KG1 (cell line): Measurements from ENCODE around the gene KCNF1.

Experiments
- DNase-seq: peaks from one replicate; lab custom pipeline; 2025; lab: John Stamatoyannopoulos, UW

The KCNF1 gene

GRCh38 chr2:10905006-10905861 is 6.5 kb upstream of the KCNF1 start:
- no peak for DNase-seq

DNA sequence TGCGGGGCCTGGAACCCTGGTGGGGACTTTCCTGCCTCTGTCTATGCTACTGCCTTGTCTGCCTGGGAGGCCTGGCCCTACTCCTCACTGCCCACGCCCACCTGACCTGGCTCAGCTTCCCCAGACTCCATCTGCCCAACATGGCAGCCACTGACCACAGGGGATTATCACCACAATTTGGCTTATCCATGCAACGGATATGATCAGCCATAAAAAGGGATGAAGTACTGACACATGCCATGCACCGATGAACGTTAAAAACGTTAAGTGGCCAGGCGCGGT is 5.9 kb upstream of the KCNF1 start:
- DNase-seq: no peak

DNA sequence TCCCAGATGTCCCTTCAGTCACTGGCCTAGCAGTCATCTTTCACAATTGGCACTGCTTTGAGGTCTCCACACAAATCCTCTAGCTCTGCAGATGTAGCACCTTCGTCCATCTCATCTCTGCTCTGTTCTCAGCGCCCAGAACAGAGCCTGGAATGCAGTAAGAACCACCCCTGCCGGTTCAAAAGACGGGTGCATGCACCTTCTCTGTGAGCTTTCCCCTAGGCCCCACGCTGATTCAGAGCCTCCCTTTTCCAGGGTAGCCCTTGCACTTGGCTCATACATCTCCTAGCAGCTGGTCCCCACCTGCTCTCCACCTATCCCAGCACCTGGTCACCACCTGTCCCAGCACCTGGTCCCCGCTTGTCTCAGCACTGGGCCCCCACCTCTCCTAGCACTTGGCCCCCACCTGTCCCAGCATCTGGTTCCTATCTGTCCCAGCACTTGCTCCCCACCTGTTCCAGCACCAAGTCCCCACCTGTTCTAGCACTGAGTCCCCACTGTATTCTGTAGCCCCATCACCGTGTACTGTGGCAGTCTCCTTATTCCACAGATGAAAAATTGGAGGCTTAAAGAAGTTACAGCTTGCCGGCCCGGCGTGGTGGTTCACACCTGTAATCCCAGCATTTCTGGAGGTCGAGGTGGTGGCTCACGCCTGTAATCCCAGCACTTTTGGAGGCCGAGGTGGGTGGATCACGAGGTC is 4.7 kb upstream of the KCNF1 start:
- DNase-seq: no peak

- DNase-seq: no peak
Measured at GRCh38 chr2:10908195-10908594, 3.5 kb upstream of the KCNF1 start.

DNA sequence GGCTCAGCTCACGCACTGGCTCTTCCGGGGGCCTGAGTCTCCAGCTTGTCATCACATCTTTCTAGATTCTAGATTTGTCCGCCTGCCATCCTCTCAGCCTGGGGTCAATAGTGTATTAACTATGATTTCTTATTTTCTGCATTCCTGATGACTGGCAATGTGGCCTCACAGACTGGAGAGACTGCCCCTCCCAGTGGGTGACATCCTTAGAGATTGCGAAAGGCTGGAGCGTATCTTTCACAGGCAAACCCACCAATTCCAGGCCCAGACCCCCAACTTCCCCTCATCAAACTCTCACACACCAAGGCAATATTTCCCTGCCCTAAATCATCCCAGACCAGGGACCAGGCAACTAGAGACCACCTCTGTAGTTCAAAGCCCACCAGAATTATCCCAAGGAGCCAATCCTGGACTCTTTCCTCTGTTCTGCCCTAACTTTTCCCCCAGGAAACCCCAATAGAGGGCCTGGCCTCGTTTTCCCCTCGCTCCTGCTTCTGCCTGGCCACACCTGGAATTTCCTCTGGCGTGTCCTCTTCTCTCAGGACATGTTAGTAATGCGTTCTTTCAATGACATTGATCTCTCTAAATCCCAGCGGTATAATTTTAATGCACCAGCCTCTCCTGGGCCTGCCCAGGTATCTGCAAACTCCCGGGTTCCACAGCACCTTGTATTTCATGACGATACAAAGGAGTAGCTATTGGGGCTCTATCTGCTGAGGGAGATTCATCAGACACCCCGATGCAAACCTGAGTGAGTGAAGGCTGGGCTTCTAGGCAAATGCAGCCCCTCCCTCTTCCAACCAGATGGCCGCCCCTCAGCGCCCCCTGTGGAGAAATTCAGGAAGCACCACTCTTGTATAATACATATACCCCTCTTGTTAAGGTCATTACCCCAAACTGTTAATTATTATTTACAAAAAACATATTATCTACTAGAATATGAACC is 2.4 kb upstream of the KCNF1 start:
- no peak for DNase-seq

GRCh38 chr2:10909996-10910341 is 1.8 kb upstream of the KCNF1 start:
- no peak for DNase-seq

DNA sequence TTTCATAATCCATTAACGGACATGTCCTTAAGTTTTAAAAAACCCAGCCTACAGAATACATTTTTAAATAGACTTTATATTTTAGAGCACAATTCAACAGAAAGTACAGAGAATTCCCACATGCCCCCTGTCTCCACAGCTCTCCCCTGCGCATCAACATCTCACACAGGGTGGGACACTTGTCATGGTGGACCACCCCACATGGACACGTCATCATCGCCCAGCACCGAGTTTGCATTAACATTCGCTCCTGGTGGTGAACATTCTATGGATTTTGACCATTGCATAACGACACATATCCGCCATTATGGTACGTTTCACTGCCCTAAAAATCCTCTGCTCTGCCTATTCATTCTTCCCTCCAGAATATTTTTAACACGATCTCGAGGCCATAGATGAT is 1.1 kb upstream of the KCNF1 start:
- DNase-seq: no peak

DNA sequence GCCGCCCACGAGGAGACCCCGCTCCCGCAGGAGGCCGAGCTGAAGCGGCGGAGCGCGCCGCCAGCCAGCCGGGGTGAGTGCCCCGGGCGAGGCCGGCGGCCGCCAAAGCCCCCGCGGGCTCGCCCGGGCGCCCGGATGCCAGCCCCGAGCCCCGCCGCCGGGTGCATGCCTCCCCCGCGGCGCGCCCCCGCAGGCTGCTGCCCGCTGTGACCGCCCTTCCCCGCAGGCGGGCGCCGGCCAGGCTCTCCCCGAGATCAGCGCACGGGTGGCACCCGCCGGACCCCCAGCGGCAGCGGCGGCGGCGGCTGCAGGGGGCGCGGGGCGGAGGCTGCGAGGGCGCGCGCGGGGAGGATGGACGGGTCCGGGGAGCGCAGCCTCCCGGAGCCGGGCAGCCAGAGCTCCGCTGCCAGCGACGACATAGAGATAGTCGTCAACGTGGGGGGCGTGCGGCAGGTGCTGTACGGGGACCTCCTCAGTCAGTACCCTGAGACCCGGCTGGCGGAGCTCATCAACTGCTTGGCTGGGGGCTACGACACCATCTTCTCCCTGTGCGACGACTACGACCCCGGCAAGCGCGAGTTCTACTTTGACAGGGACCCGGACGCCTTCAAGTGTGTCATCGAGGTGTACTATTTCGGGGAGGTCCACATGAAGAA is 470 bp downstream of the KCNF1 start:
- no peak for DNase-seq

DNA sequence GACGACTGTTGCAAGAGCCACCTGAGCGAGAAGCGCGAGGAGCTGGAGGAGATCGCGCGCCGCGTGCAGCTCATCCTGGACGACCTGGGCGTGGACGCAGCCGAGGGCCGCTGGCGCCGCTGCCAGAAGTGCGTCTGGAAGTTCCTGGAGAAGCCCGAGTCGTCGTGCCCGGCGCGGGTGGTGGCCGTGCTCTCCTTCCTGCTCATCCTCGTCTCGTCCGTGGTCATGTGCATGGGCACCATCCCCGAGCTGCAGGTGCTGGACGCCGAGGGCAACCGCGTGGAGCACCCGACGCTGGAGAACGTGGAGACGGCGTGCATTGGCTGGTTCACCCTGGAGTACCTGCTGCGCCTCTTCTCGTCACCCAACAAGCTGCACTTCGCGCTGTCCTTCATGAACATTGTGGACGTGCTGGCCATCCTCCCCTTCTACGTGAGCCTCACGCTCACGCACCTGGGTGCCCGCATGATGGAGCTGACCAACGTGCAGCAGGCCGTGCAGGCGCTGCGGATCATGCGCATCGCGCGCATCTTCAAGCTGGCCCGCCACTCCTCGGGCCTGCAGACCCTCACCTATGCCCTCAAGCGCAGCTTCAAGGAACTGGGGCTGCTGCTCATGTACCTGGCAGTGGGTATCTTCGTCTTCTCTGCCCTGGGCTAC is 1.2 kb downstream of the KCNF1 start:
- DNase-seq: no peak

DNA sequence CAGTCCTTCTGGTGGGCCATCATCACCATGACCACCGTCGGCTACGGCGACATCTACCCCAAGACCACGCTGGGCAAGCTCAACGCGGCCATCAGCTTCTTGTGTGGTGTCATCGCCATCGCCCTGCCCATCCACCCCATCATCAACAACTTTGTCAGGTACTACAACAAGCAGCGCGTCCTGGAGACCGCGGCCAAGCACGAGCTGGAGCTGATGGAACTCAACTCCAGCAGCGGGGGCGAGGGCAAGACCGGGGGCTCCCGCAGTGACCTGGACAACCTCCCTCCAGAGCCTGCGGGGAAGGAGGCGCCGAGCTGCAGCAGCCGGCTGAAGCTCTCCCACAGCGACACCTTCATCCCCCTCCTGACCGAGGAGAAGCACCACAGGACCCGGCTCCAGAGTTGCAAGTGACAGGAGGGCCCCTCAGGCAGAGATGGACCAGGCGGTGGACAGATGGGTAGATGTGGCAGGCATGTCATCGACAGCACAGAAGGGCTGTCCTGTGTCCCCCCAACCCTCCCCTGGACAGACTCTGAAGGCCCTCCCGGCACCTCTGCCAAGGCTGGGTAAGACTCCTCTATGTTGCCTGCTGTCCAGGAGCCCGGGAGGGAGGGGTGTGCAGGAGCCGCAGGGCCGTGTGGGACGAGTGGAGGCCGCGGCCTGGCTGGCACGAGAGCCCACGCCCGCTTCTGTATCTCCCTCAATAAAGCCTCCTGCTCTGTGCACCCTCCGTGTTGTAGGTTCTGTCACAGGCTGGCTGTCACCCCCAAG is 2.0 kb downstream of the KCNF1 start:
- no peak for DNase-seq

- DNase-seq: no peak
Measured at GRCh38 chr2:10914272-10914693, 2.5 kb downstream of the KCNF1 start.

DNA sequence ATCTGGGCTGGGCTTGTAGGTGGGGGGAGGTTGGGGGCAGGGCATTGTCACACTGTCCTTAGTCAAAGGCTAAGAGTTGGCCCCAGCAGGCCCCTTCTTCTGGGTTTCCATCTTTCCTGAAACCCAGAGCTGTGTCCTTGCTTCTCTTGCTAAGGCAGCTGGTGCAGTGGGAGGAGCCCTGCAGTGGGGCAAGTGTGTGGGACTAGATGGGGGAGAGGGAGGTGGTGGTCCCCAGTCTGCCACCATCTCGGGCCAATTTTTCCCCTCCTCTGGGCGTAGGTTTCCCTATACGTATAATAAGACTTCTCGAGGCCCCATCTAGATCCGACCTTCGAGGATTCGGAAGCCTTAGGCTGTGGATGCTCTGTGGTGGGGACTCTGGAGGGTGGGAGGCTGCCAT is 3.5 kb downstream of the KCNF1 start:
- DNase-seq: no peak

- DNase-seq: no peak
Measured at GRCh38 chr2:10915731-10916276, 4.1 kb downstream of the KCNF1 start.

DNA sequence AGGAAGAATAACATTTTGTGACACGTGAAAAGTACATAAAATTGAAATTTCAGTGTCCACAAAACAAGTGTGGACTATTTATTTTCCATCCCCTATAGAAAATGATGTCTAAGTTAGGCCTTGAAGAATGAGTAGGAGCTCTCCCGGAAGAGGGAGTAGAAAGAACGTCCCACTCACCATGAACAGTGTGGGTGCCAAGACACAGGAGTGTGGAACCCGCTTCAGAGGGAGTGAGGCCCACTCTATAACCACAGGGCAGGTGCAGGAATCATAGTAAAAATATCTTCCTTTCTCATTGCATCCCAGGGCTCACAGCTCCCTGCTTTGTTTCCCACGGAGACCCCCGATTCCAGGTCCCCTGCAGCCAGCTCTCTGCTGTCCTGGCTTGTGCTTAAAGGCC is 5.2 kb downstream of the KCNF1 start:
- DNase-seq: no peak

DNA sequence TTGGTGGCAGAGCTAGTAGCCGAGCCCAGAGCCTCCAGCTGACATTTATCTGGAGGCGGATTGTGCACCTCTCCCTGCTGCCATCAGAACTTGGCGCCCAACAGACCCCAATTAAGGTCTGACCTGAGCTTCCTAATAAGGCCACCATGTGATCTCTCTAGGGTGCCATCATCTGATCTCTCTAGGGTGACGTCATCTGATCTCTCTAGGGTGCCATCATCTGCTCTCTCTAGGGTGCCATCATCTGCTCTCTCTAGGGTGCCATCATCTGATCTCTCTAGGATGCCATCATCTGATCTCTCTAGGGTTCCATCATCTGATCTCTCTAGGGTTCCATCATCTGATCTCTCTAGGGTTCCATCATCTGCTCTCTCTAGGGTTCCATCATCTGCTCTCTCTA is 6.2 kb downstream of the KCNF1 start:
- DNase-seq: no peak

- no peak for DNase-seq
Measured at GRCh38 chr2:10918661-10919409, 7.1 kb downstream of the KCNF1 start.

- DNase-seq: no peak
Measured at GRCh38 chr2:10919410-10919770, 7.7 kb downstream of the KCNF1 start.

DNA sequence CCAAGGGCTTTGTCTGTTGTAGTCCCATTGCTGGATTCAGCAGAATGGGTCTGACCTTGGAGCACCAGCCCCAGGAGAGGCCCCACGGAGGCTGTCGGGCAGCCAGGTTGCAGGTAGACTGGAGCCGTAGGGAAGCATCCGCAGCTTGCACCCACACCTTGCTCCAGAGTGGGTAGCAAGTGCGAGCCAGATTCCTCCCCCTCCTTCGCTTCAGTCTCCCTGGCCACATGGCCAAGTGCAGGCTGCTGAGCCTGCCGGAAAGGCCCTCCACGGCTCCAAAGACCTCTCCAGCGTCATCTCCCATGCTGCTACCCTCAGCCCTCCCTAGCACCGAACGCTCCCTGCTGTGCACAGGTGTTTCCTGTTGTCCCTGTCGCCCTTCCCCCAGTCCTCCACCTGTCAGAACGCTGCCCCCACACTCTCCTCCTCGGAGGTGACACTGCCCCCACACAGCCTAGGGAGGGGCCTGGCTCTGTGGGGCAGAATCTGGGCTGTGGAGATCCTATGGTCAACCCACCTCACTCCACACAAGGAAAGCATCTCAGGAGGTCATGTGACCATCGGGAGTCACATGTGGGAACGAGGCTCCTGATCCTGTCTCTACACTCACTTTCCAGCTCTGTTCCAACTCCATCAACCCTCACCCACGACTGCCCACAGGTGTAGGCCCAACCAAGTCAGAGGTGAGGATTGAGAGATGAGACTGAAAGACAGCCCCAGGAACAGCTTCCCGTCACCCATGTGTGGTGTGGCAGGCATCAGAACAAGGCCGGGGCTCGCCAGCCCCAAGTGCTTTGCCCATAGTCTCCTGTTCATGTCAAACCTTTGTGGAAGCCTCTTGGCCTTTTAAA is 8.3 kb downstream of the KCNF1 start:
- DNase-seq: no peak

DNA sequence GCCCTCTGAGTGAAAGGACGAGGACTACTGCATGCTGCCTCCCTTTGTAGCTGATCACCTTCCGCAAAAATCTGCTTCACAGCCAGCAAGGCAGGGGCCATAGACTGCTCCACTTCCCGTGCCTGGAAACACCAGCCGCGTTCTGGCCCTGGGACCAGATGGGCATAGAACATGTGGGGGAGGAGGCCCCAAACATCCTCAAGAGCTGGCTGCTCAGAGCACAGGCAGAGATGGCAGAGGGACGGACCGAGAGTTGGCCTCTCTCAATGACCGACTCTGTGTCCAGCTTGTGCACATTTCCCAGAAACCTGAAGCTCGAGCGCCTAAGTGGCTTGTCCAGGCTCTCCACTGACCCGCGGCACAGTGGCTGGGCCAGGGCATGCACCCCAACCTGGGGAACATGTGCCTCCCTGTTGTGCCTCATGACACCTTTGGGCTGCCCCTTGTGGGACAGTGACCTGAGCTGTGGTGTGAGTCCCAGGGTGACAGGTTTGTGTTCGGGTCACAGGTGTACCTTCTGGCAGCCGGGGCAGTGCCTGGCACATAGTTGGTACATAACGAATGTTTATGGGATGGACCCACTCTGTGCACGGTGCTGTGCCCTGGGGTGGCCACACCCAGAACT is 9.1 kb downstream of the KCNF1 start:
- no peak for DNase-seq
